GM23338 (cell line): ENCODE measurements around the gene TEKT2.

ENCODE experiments used
- CREB1 ChIP-seq: fragments of 250-450 bp; sonication (Bioruptor Pico); IDR thresholded peaks from 2 replicates; pipeline ENCODE4 v1.5.0; 2020; ENCODE audit warnings: low read depth, mild to moderate bottlenecking, moderate library complexity
- EZH2 ChIP-seq: fragments of 200-600 bp; sonication (generic); IDR thresholded peaks from one replicate; pipeline ENCODE4 v1.8.0; 2017; ENCODE audit warnings: antibody characterized with exemption, mild to moderate bottlenecking, low read depth; ENCODE audit not compliant: unreplicated experiment
- EZH2phosphoT487 ChIP-seq: fragments of 200-600 bp; sonication (generic); IDR thresholded peaks from one replicate; pipeline ENCODE4 v1.8.1; 2018; ENCODE audit warnings: antibody characterized with exemption; ENCODE audit not compliant: unreplicated experiment
- NANOG ChIP-seq: IDR thresholded peaks from 2 replicates; pipeline ENCODE4 v1.6.1; 2016; ENCODE audit warnings: antibody characterized with exemption, borderline replicate concordance
- POLR2AphosphoS5 ChIP-seq: IDR thresholded peaks from 2 replicates; pipeline ENCODE4 v1.6.1; 2016; ENCODE audit warnings: antibody characterized with exemption, low read depth
- TF ChIP-seq, protein P1 (sequence below), 2 experiments: fragments of 200-600 bp in 1 of 2; sonication (generic) in 1 of 2; conservative IDR thresholded peaks; 2 replicates each; pipeline versions ENCODE4 v1.5.1 to v1.6.1; 2016 to 2017; ENCODE audit warnings: antibody characterized with exemption in 2 of 2, low read depth in 2 of 2, mild to moderate bottlenecking in 2 of 2, moderate library complexity in 1 of 2
- TF ChIP-seq, protein P2 (sequence below): IDR thresholded peaks from one replicate; pipeline ENCODE4 v1.6.1; 2018; ENCODE audit warnings: antibody characterized with exemption; ENCODE audit not compliant: unreplicated experiment

DNA sequence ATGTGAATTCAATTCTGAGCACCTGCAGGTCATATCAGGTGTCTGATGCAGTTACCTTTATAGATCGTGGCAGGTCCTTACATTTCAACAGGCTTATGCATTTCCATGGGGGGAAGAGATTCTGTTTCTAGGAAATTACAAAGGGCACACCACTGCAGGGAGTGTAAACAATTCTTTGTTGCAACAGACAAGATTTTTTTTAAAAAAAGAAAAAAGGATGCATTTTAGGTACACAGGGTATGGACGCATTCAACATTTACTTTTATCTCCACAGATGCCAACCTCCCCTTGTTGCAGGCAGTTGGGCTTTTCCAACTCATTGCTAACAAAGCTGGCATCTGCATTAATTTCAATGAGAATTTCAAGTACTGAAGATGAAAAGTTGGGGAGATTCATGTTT is 13.5 kb upstream of the TEKT2 start:
- TF ChIP-seq, protein P1, sequence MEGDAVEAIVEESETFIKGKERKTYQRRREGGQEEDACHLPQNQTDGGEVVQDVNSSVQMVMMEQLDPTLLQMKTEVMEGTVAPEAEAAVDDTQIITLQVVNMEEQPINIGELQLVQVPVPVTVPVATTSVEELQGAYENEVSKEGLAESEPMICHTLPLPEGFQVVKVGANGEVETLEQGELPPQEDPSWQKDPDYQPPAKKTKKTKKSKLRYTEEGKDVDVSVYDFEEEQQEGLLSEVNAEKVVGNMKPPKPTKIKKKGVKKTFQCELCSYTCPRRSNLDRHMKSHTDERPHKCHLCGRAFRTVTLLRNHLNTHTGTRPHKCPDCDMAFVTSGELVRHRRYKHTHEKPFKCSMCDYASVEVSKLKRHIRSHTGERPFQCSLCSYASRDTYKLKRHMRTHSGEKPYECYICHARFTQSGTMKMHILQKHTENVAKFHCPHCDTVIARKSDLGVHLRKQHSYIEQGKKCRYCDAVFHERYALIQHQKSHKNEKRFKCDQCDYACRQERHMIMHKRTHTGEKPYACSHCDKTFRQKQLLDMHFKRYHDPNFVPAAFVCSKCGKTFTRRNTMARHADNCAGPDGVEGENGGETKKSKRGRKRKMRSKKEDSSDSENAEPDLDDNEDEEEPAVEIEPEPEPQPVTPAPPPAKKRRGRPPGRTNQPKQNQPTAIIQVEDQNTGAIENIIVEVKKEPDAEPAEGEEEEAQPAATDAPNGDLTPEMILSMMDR (conservative IDR thresholded peaks at IDR 0.05; ENCODE audit: low read depth in 2 of 2) = no peak
- TF ChIP-seq EZH2phosphoT487 (no peak), EZH2 (no peak), POLR2AphosphoS5 (no peak), CREB1 (no peak), NANOG (no peak)
- TF ChIP-seq, protein P2, sequence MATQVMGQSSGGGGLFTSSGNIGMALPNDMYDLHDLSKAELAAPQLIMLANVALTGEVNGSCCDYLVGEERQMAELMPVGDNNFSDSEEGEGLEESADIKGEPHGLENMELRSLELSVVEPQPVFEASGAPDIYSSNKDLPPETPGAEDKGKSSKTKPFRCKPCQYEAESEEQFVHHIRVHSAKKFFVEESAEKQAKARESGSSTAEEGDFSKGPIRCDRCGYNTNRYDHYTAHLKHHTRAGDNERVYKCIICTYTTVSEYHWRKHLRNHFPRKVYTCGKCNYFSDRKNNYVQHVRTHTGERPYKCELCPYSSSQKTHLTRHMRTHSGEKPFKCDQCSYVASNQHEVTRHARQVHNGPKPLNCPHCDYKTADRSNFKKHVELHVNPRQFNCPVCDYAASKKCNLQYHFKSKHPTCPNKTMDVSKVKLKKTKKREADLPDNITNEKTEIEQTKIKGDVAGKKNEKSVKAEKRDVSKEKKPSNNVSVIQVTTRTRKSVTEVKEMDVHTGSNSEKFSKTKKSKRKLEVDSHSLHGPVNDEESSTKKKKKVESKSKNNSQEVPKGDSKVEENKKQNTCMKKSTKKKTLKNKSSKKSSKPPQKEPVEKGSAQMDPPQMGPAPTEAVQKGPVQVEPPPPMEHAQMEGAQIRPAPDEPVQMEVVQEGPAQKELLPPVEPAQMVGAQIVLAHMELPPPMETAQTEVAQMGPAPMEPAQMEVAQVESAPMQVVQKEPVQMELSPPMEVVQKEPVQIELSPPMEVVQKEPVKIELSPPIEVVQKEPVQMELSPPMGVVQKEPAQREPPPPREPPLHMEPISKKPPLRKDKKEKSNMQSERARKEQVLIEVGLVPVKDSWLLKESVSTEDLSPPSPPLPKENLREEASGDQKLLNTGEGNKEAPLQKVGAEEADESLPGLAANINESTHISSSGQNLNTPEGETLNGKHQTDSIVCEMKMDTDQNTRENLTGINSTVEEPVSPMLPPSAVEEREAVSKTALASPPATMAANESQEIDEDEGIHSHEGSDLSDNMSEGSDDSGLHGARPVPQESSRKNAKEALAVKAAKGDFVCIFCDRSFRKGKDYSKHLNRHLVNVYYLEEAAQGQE = no peak
